Kidney (tissue), 14 donors: ENCODE measurements around the gene ADAMTS3. TPM values are rescaled to one million over a fixed set of nuclear protein-coding genes. Genes with fewer than 3 reads are reported as not detected.

ENCODE experiments used
- DNase-seq, 5 donors: peaks; one replicate each; pipeline ENCODE4 v3.0.0-alpha.2; 2013 to 2020
- FAIRE-seq: peaks from 2 replicates; lab custom pipeline; 2012; peaks lifted over from hg19 to GRCh38; lab: Jason Lieb, UNC
- H3K27ac ChIP-seq, 2 donors: one replicate each; pipeline ENCODE4 v1.7.0; 2013; ENCODE audit warnings: low read depth in 2 of 2, low read length in 2 of 2, inconsistent platforms in 1 of 2
- H3K27me3 ChIP-seq: one replicate; pipeline ENCODE4 v1.7.1; 2013; ENCODE audit warnings: low read length, inconsistent platforms; ENCODE audit not compliant: control insufficient read depth, insufficient read depth
- H3K36me3 ChIP-seq, 3 donors: one replicate each; pipeline versions ENCODE4 v1.7.0 to v1.7.1; 2013; ENCODE audit warnings: low read length in 3 of 3, control low read depth in 1 of 3, inconsistent platforms in 1 of 3; ENCODE audit not compliant: insufficient read depth in 3 of 3, control insufficient read depth in 2 of 3
- H3K4me1 ChIP-seq, 3 donors: one replicate each; pipeline versions ENCODE4 v1.7.0 to v1.7.1; 2013; ENCODE audit warnings: low read length in 3 of 3, inconsistent platforms in 1 of 3, low read depth in 1 of 3; ENCODE audit not compliant: control insufficient read depth in 2 of 3, insufficient read depth in 2 of 3
- H3K4me3 ChIP-seq, 3 donors: one replicate each; pipeline versions ENCODE4 v1.7.0 to v1.8.1; 2013; ENCODE audit warnings: low read length in 3 of 3, control low read depth in 1 of 3, inconsistent platforms in 1 of 3
- H3K9ac ChIP-seq, 3 donors: one replicate each; pipeline versions ENCODE4 v1.7.0 to v1.7.1; 2013; ENCODE audit warnings: low read length in 3 of 3, control low read depth in 1 of 3, inconsistent platforms in 1 of 3
- H3K9me3 ChIP-seq, 3 donors: one replicate each; pipeline versions ENCODE4 v1.7.0 to v1.7.1; 2013; ENCODE audit warnings: low read length in 3 of 3, control low read depth in 1 of 3, inconsistent platforms in 1 of 3; ENCODE audit not compliant: control insufficient read depth in 2 of 3, insufficient read depth in 1 of 3
- CTCF ChIP-seq: IDR thresholded peaks from 3 replicates; pipeline ENCODE4 v1.5.1; 2012; ENCODE audit warnings: mild to moderate bottlenecking, moderate library complexity, borderline replicate concordance; ENCODE audit not compliant: insufficient read depth; ENCODE audit errors: extremely low read depth
- intact Hi-C: fragments of 100-400 bp; cut with DNase I; formaldehyde crosslinking; loops from one replicate; pipeline ENCODE4 v1.11.1; 2022
- polyA plus RNA-seq: library from polyadenylated mRNA; stranded (reverse); fragments of 350-450 nt; fragmentation: Illumina TruSeq; extraction: RNeasy Lipid Tissue Mini Kit (QIAGEN cat#74804); gene quantifications from one replicate; pipeline ENCODE4 v1.2.3, GENCODE V29; 2014; ENCODE audit warnings: low read depth, low replicate concordance; ENCODE audit not compliant: insufficient read depth
- total RNA-seq: library from RNA; stranded (reverse); fragmentation: NEBNext Ultra II Directional; extraction: Animal tissue kit (Norgen Biotek cat#: 25700); gene quantifications from one replicate; pipeline ENCODE4 v1.2.1, GENCODE V29; 2021
- donor health status: control.
- donor health status: control.
- donor health status: control.
- donor health status: control.
- donor health status: control.
- donor health status: DM: yes; HTN: yes; CAD: no.
- donor health status: Normal renal cell carcinoma (clear cell type).

Gene ADAMTS3
- total and polyA plus RNA-seq, 2 donors from 2014 or later: 0.56 to 4.2 TPM

DNA sequence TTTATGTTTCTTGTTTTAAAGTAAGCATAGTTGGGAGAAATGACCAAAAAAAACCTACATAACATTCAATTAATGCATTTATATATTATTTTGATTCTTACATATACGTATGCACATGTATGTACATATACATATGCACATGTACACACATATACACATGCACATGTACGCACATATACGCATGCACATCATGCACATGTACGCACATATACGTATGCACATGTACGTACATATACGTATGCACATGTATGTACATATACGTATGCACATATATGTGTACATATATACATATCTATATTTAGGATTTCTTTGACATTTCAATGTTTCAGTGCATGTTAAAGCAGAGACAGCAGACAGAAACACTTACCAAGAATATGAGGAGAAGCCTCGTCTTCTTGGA is 263.4 kb downstream of the ADAMTS3 start:
- Histone ChIP-seq H3K4me1 (no peaks in the 10 kb centered on the region), H3K27me3 (no peaks in the 10 kb centered on the region), H3K9me3 (no peaks in the 10 kb centered on the region), H3K4me3 (no peak overlapping the region), H3K27ac (no peak overlapping the region), H3K9ac (no peak overlapping the region), H3K36me3 (no peaks in the 10 kb centered on the region)
- no peak for TF ChIP-seq CTCF
- DNase-seq (no peak), FAIRE-seq (no peak)
- intact Hi-C loops: no loop called here

GRCh38 chr4:72305080-72305479 is 263.9 kb downstream of the ADAMTS3 start:
- Histone ChIP-seq H3K9ac (no peak overlapping the region), H3K27me3 (no peaks in the 10 kb centered on the region), H3K36me3 (no peaks in the 10 kb centered on the region), H3K4me1 (no peaks in the 10 kb centered on the region), H3K27ac (no peak overlapping the region), H3K4me3 (no peak overlapping the region), H3K9me3 (no peaks in the 10 kb centered on the region)
- no peak for DNase-seq
- TF ChIP-seq CTCF: no peak
- intact Hi-C loops: no loop called here
- FAIRE-seq: no peak

DNA sequence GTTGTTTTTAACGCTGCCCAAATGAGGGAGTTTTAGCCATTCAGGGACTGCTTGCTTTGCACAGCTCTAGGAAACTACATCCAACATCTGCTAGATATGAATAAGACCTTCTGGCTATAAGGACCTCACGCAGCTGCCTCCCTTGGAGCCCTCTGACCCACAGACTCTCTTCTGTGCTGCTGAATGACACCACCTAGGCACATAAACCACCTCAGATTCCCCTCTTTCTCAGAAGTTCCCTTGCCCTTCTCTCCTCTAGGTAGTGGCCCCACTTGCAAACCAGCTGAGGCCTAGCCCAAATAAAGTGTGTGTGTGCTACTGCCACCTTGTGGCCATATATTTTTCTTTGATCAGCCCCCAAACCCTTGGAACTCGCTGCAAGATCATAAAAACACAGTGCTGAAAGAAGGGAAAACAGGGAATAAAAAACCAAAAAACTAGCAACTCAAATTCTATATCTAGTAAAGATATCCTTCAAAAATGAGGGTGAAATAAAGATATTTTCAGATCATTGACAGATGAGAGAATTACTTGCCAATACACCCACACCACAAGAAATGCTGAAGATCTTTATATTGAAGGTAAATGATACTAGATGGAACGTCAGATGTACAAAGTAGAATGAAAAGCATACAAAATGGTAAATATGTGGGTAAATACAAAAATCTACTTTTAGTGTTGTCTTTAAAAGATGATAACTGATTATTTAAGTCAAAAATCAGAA is 265.9 kb downstream of the ADAMTS3 start:
- intact Hi-C loops: no loop called here
- no peaks in the 10 kb centered on the region for H3K36me3 ChIP-seq
- TF ChIP-seq CTCF: peak; percentile 53
- H3K27me3 ChIP-seq: no peaks in the 10 kb centered on the region
- no peaks in the 10 kb centered on the region for H3K9me3 ChIP-seq
- no peak overlapping the region for H3K9ac ChIP-seq
- H3K4me3 ChIP-seq: no peak overlapping the region
- DNase-seq (peak in 4 of 5 donors; percentile 41 to 73 (median 54)), FAIRE-seq (peak; percentile 3)
- H3K4me1 ChIP-seq: no peaks in the 10 kb centered on the region
- H3K27ac ChIP-seq: no peak overlapping the region
